Stimulated activated CD4-positive, alpha-beta T cell treated with anti-CD3 and anti-CD28 coated beads, TNF-alpha, amount 100 ng/mL, for 1 hour (primary cell): Measurements from ENCODE around the gene PIERCE2.
"Not testable (repeated sequence)": the region's sequence is repeated elsewhere in the genome, so short reads cannot be mapped to it uniquely, and the experiment has no call there.

ENCODE experiments used
- DNase-seq, 3 donors: peaks; one replicate each; pipeline ENCODE4 v3.0.0-alpha.2; 2020; ENCODE audit warnings: low read depth in 3 of 3, low spot score in 1 of 3

Gene PIERCE2

DNA sequence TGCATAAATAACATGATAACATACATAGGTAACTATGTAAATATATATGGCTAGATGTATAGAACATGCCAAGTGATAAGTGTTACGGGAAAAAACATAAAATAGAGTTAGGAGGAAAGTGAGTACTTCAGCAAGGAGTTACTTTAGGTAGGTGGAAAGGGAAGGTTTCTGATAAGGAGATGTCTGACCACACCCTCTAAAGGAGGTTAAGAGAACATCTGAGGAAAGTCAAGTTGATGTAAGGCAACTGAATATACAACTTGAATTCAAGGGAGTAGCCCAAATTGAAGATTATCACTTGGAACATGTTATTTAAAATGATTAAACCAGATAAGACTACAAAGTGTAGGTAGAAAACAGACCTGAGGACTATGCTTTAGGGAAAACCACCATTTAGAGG is 13.8 kb downstream of the PIERCE2 start:
- DNase-seq, result no peak

GRCh38 chr15:55434989-55435825 is 26.9 kb downstream of the PIERCE2 start:
- DNase-seq, result no peak

DNA sequence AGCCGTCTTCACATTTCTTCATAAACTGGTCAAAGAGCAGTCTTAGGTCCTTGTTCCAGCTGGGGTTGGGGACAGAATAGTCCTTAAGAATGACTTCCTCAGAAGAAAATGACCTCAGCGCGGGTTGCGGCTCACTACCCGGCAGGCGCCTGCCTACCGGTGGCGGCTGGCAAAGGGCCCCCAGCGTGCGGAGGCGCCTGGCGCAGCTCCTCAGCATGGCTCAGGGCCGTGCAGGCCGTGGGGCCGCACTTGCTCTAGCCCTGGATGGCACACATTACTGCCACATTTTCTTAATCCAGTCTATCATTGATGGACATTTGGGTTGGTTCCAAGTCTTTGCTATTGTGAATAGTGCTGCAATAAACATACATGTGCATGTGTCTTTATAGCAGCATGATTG is 34.8 kb downstream of the PIERCE2 start:
- not testable (repeated sequence) for DNase-seq

DNA sequence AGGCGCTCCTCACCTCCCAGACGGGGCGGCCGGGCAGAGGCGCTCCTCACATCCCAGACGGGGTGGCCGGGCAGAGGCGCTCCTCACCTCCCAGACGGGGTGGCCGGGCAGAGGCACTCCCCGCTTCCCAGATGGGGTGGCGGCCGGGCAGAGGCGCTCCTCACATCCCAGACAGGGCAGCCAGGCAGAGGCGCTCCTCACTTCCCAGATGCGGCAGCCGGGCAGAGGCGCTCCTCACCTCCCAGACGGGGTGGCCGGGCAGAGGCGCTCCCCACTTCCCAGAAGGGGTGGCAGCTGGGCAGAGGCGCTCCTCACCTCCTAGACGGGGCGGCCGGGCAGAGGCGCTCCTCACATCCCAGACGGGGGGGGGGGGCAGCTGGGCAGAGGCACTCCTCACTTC is 37.6 kb downstream of the PIERCE2 start:
- DNase-seq, result not testable (repeated sequence)

- not testable (repeated sequence) for DNase-seq
Observed at GRCh38 chr15:55446379-55447029, 38.2 kb downstream of the PIERCE2 start.

DNA sequence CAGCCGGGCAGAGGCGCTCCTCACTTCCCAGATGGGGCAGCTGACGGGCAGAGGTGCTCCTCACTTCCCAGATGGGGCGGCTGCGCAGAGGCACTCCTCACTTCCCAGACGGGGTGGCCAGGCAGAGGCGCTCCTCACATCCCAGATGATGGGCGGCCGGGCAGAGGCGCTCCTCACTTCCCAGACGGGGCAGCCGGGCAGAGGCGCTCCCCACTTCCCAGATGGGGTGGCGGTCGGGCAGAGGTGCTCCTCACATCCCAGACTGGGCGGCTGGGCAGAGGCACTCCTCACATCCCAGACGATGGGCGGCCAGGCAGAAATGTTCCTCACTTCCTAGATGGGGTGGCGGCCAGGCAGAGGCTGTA is 38.7 kb downstream of the PIERCE2 start:
- not testable (repeated sequence) for DNase-seq

DNA sequence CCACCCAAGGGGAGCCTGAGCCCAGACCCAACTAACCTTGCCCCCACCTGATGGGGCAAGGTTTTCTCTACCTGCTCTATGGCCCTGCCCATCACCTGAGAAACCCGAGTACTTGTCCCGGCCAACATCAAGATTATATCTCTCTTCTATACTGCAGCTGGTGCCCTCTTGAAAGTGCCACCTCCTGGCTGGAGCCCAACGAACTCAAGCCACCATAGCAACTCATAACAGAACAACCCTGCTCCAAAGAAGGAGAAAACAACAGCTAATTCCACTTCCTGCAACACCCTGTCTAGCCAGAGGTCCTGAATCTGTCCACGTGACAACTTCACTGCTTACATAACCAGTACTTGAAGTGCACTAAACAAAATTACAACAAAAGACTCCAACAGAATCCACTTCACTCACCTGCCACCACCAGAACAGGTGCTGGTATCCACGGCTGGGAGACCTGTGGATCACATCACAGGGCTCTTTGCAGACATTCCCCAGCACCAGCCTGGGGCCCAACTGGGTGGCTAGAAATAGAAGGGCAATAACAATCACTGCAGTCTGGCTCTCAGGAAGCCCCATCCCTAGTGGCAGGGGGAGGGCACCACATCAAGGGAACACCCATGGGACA is 49.2 kb downstream of the PIERCE2 start:
- no peak for DNase-seq

DNA sequence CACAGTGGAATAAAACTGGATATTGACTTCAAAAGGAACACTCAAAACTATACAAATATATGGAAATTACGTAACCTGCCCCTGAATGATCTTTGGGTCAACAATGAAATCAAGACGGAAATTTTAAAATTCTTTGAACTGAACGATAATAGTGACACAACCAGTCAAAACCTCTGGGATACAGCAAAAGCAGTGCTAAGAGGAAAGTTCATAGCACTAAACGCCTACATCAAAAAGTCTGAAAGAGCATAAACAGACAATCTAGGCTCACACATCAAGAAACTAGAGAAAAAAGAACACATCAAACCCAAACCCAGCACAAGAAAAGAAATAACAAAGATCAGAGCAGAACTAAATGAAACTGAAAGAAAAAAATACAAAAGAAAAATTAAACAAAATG is 53.2 kb downstream of the PIERCE2 start:
- no peak for DNase-seq

GRCh38 chr15:55468321-55468720 is 60.0 kb downstream of the PIERCE2 start:
- DNase-seq, result no peak
